ENCODE data around the gene BCL11B.

The BCL11B gene

GRCh38 chr14:99129998-99130397, 142.0 kb downstream of the BCL11B start:
- no peak for DNase-seq

DNA sequence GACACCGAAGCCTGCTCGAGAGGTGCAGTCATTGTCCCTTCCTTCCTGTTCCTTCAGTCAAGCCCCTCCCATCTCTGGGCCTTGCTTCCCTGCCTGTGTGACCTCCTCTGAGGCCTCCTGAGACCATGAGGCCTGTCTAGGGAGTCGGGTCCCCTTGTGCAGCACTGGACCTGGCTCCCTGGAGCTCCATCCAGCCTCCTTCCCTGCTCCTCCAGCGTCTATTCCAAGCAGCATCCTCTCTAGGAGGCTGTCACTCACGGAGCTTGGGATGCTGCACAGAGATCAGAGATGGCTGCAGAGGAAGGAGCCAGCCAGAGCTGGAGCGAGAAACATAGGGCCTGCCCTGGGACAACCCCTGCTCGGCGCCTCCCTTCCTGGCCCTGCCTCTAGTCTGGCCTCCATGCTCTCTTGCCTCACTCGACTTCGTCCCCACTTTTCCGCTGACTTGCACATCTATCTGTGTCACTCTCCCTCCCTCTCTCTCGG, 142.7 kb downstream of the BCL11B start:
- no peak for DNase-seq

GRCh38 chr14:99128185-99128584, 143.8 kb downstream of the BCL11B start:
- DNase-seq, result no peak

- no peak for DNase-seq
Observed at GRCh38 chr14:99127651-99128167, 144.3 kb downstream of the BCL11B start.

GRCh38 chr14:99125616-99126431, 146.2 kb downstream of the BCL11B start:
- DNase-seq, result no peak

GRCh38 chr14:99125113-99125512, 146.9 kb downstream of the BCL11B start:
- DNase-seq, result no peak

GRCh38 chr14:99124482-99125105, 147.4 kb downstream of the BCL11B start:
- DNase-seq, result no peak

DNA sequence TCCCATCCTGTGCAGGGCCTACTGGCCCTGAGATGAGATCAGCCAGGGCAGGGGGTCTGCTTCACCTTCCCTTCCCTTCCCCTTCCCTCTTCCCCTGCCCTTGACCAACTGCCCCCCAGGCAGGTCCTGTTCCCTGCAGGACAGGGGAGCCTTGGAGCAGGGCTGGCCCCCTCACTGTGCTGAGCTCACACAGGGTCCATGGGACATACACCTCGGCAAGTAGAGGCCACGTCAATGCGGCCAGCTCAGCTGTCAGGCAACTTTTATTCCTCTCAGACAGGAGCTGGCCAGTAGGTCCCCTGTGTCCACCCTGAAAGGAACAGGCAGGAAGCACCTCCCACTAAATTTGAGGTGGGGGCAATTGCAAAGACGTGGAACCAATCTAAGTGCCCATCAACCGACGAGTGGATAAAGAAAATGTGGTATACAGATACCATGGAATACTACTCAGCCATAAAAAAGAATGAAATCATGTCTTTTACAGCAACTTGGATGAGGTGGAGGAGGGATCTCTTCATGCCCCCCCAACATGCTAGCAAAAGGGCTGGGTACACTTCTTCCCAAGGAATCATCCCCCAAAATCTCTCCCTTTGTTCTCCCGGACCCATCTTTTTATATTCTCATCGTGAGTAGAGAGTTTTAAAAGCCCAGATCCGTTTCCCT, 148.7 kb downstream of the BCL11B start:
- DNase-seq, result no peak

GRCh38 chr14:99122521-99123125, 149.4 kb downstream of the BCL11B start:
- DNase-seq, result no peak

- no peak for DNase-seq
Observed at GRCh38 chr14:99121319-99121875, 150.6 kb downstream of the BCL11B start.

GRCh38 chr14:99120526-99121318, 151.3 kb downstream of the BCL11B start:
- no peak for DNase-seq

GRCh38 chr14:99119554-99120525, 152.2 kb downstream of the BCL11B start:
- DNase-seq, result no peak

All from CD4-positive, alpha-beta T cell treated with Interleukin-15 for 1 hour (primary cell).